GM18505 (cell line): ENCODE measurements around the gene SRSF5.

Experiments
- ATAC-seq: cut with Tn5 transposase; IDR thresholded peaks from one replicate; pipeline ENCODE4 v1.9.1; 2021; ENCODE audit not compliant: unreplicated experiment
- POLR2A ChIP-seq: IDR thresholded peaks from 4 replicates; pipeline ENCODE4 v1.6.1; 2011; ENCODE audit warnings: borderline replicate concordance; ENCODE audit not compliant: insufficient read depth, insufficient read length; ENCODE audit errors: extremely low read depth

The SRSF5 gene

DNA sequence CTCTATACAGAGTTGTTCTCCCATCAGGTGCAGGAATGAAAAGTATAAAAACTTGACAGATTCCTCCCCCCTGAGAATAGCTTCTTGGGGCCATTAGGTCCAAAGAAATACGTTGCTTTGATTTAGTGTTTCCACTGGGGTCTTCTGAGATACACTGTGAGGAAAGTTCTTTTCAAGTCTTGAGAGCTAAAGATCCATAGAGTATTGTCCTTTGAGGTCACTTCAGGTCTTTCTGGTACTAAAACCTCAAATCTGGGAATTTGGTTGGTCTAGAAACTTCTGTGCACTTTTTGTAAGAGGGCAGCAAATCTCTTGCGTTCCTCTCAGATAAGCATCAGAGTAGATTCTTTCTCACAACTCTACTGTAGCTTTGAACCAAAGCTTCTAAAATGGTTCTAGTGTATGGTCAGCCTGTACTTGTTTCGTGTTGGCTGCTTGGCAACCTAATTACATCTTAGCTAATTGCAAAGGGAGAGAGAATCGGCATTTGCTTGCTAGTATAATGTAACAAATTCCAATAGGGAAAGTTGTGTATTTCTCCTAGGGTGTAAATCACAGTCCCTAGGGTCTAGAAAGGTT lies 10.0 kb downstream of the SRSF5 start:
- no peak for ATAC-seq
- TF ChIP-seq POLR2A = no peak

- ATAC-seq = no peak
- TF ChIP-seq POLR2A = no peak
Observed at GRCh38 chr14:69779088-69779487, 12.1 kb downstream of the SRSF5 start.

DNA sequence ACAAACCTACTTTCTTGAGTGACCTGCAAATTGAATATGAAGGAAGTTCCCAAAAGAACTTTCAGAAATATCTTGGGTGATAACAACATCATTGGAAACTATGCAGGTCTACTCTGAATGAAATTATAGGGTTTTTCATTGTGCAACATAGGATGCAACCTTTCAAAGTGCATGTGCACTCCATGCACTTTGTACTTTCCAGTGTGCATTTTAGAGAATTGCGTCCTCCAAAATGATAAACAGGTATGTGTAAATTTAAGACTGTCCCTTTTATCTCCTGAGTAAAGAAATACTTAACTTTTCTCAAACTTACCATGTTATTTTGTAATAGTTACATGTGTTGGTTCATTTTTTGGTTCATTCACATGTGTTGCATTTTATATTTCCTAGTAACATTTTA lies 13.2 kb downstream of the SRSF5 start:
- no peak for ATAC-seq
- TF ChIP-seq POLR2A = no peak

DNA sequence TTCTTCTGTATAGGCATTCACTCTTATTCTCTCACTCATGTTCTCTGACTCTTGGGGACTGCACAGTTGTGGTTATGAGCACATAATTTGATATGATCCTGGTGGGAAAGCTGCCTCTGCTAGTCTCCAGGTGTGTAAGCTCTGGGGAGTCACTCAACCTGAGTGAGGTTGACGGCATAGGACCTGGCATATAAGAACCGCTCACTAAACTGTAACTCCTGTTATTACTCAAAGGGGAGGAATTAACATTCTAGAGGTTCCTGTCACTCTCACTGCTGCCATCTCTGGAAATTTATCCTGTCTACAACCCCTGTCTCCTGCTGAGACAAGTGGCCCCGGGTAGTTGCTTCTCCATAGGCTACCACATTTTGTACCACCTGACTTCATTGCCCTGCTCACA lies 14.0 kb downstream of the SRSF5 start:
- ATAC-seq = no peak
- no peak for TF ChIP-seq POLR2A

DNA sequence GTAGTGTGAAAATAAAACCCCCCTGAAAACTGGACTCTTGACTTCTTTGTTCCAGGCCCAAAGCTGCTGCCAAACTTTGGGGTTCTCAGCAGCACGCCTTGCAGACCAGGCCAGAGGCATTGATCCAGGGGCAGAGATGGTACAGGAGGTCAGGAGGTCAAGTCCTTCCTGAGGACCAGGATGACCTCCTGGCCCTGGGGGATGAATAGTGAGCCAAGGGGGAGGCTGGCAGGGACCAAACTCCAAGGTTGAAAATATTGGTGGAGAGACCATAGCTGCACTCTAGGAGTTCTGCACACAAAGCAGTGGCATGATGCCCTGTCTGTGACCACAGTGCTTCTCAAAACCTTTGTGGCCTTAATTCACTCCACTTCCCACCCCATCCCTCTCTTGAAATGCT lies 18.0 kb downstream of the SRSF5 start:
- no peak for ATAC-seq
- no peak for TF ChIP-seq POLR2A

- TF ChIP-seq POLR2A = no peak
Observed at GRCh38 chr14:69786603-69787002, 19.7 kb downstream of the SRSF5 start.

DNA sequence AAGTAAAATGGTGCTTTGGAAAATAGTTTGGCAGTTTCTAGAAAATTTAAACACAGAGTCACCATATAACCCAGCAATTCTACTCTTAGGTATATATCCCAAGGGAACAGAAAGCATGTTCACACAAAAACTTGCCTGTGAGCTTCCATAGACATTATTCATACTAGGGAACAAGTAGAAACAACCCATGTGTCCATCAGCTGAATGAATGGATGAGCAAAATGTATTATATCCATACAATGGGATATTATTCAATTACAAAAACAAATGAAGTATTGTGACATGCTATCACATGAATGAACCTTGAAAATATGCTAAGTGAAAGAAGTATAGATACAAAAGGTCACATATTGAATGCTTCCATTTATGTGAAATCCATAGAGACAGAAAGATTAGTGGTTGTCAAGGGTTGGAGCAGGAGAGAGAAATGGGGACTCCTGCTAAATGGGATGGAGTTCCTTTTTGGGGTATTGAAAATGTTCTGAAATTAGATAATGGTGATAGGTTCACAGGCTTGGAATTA lies 22.2 kb downstream of the SRSF5 start:
- no peak for ATAC-seq
- TF ChIP-seq POLR2A = no peak

More at GRCh38 chr14:69786603-69787002, 19.7 kb downstream of the SRSF5 start:
- no peak for ATAC-seq

DNA sequence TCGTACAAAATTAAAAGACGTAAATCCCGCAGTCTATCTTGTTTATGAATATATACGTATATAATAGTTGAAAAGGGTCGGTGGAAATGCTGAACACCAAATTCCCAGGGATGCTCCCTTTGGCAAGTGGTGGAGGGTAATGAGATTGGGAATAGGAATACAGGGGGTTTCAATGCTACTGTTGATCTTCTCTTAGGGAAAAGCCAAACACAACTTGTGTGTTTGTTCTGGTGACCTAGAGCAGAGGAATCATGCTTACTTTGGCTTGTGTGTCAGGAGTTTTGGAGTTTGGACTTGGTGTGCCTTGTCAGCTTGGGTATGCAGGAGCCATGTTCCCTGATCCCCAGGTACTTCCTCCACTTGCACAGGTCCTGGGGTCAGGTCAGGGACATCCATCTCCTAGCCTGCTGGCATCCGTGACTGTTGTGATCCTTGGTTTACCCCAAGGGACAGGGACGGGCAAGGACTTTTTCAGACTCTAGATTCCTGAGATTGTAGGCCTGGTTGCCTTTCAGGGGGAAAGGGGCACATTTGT lies 26.0 kb downstream of the SRSF5 start:
- TF ChIP-seq POLR2A = no peak

DNA sequence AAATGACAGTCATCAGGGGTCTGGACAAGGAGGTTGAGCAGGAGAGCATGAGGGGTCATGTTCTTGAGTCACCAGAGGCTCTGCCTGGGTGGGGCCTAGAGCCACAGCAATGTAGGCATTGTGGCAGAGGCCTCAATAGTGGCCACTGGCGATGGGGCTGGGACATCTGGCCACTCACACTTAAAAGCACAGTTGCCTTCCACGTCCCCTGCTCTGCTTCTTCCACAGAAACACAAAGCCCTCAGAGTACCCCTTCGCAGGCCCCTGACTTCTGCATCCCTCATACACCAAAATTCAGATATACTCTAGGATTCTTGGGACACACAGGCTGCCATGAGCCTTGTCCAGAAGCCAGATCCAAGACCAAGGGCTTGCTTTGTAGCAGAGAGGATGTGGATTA lies 27.8 kb downstream of the SRSF5 start:
- TF ChIP-seq POLR2A = no peak

More for the DNA sequence above, 26.0 kb downstream of the SRSF5 start:
- no peak for ATAC-seq

DNA sequence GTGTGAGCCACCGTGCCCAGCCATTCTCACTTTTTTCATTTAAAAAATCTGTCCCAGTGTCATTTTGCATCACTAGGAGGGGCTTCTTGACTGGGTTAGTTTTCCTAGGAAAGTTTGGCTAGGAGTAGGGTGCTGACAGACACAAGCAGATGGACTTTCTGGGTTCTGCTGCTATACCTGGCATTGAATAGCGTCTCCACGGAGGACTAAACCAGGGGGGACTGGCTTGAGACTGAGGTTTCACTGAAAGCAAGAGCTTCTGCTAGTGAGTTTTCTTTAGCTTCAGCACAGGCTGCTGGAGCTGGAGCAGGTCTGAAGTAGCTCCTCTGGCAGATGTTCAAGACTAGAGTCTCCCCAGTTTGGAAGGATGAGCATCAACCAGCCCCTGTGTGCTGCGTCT lies 28.7 kb downstream of the SRSF5 start:
- no peak for ATAC-seq

More for the DNA sequence above, 27.8 kb downstream of the SRSF5 start:
- no peak for ATAC-seq

GRCh38 chr14:69796797-69797500 lies 30.0 kb downstream of the SRSF5 start, which contains the start of gene SLC10A1:
Gene SLC10A1, minus strand, starts transcription at chr14:69797241. Its CDS starts 86 bp downstream, at chr14:69797155.
- TF ChIP-seq POLR2A = no peak
- ATAC-seq = no peak

More for the DNA sequence above, 28.7 kb downstream of the SRSF5 start:
- TF ChIP-seq POLR2A = no peak

DNA sequence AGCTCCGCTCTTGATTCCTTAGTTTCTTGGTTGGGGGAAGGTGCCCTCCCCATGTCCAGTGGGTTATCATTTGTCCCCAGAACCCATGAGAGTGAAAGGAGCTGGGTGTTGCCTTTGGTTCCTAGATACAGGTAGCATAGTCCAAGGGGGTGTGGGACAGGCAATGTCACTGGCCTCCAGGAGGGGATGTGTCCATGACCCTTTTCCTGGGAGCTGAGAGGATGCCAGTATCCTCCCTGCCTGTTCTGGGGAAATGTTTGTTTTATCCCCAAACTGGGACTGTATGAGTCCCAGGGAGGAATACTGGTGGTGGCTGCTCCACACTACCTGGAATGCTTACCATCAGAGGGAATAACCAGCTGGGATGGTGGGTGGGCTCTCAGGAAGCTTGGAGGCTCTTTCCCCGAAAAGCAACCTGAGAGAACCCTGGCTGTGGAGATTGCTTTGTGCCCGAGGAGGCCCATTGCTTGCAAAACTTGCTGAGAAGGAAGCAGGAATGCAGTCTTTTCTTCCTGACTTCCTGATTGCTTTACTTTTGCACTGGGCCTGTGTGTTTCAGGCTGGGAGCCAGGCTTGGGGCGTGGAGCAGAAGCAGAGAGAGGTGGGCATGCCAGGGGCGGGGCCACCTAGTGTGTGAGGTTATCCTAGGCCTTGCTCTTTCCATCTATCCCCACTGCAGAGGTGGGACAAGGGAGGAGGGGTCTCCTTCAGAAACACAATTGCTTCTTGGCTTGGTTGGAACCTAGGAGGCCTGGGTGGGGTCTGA lies 30.8 kb downstream of the SRSF5 start:
- ATAC-seq = no peak
- no peak for TF ChIP-seq POLR2A

DNA sequence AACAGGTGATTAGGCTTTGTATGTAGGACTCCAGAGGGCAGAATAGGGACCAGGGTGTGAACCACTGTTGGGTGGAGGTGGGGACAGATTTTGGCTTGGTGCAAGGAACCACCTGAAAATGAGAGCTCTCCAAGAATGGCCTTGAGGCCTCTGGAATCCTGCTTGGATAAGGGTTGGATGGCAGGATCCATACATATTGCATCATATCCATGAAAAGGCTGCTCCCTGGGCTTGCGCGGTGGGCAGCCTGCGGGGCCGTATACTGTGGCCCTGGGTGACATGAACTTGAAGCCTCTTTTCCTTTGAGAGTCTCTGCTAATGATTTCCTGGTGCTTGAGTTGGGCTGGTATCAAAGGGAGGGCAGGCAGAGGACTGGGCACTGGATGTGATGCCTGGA lies 31.4 kb downstream of the SRSF5 start:
- no peak for TF ChIP-seq POLR2A
- ATAC-seq = no peak

- no peak for TF ChIP-seq POLR2A
- no peak for ATAC-seq
Observed at GRCh38 chr14:69803753-69804152, 36.8 kb downstream of the SRSF5 start.

DNA sequence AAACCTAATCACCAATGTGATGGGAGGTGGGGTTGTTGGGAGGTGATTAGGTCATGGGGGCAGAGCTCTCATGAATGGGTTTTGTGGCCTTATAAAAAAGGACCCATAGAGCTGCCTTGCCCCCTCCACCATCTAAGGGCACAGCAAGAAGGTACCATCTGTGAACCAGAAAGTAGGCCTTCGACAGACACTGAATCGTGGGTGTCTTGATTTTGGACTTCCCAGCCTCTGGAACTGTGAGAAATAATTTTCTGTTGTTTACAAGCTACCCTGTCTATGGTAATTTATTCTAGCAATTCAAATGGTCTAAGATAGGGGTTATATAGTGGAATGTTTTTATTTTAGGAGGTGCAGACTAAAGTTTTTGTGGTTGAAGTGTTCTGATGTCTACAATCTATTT lies 38.0 kb downstream of the SRSF5 start:
- no peak for TF ChIP-seq POLR2A

More for the DNA sequence above, 38.0 kb downstream of the SRSF5 start:
- ATAC-seq = no peak
